Measurements from ENCODE around the gene BSN.

The BSN gene

DNA sequence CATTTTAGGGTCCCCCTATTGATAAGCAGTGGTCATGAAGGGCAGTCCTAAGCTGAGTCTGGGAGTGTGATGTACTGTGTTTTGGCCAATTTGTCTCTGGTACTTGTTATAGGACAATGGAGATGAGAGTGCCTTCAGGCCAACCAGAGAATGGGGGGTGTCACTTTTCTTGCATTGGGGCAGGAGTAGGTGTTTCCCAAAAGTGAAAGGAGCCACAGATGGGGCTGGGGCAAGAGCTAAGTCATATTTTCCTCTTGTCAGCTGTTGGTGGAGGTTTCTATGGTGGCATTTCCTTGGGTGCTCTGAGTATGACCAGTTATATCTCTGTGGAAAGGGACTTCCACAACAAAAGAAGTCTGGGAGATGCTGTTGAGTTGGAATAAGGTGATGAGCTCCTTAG is 24.7 kb upstream of the BSN start:
- Histone ChIP-seq H4K20me1 (ENCODE audit: insufficient read depth) (no peaks in the 10 kb centered on the region), H3K36me3 (ENCODE audit: insufficient read depth) (no peaks in the 10 kb centered on the region), H3K27ac (no peak overlapping the region), H2AFZ (ENCODE audit: low read depth) (no peak overlapping the region), H3K4me1 (ENCODE audit: low read depth, poor library complexity, severe bottlenecking) (no peaks in the 10 kb centered on the region), H3K4me2 (no peak overlapping the region), H3K27me3 (ENCODE audit: insufficient read depth, low read depth) (no peaks in the 10 kb centered on the region), H3K9ac (no peak overlapping the region), H3K4me3 (IDR thresholded peaks at IDR 0.05; ENCODE audit: insufficient read depth, low read depth, low read length) (no peak overlapping the region), H3K79me2 (ENCODE audit: insufficient read depth, low read depth) (no peaks in the 10 kb centered on the region)
- TF ChIP-seq, protein P1, sequence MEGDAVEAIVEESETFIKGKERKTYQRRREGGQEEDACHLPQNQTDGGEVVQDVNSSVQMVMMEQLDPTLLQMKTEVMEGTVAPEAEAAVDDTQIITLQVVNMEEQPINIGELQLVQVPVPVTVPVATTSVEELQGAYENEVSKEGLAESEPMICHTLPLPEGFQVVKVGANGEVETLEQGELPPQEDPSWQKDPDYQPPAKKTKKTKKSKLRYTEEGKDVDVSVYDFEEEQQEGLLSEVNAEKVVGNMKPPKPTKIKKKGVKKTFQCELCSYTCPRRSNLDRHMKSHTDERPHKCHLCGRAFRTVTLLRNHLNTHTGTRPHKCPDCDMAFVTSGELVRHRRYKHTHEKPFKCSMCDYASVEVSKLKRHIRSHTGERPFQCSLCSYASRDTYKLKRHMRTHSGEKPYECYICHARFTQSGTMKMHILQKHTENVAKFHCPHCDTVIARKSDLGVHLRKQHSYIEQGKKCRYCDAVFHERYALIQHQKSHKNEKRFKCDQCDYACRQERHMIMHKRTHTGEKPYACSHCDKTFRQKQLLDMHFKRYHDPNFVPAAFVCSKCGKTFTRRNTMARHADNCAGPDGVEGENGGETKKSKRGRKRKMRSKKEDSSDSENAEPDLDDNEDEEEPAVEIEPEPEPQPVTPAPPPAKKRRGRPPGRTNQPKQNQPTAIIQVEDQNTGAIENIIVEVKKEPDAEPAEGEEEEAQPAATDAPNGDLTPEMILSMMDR (conservative IDR thresholded peaks at IDR 0.05; ENCODE audit: low read depth, low read length), result no peak

DNA sequence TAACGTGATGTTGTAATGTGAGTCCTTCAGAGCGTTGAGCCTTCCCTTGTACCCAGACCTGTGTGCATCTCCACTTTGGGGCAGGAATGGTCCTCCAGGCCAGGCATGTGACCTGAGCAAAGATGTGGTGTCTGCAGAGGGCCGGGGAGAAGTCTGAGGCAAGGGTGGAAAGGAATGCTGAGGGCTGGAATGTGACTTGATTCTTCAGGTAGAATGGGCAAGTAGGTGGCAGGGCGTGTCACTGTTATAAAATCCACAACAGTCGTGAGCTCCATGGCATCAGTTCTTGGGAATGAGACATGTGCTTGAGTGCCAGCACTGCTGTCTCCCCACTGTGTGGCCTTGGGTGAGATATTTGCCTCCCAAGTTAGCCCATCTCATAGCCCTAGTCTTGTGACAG is 24.0 kb upstream of the BSN start:
- H3K79me2 ChIP-seq (ENCODE audit: insufficient read depth, low read depth), result no peaks in the 10 kb centered on the region
- no peak overlapping the region for H2AFZ ChIP-seq (ENCODE audit: low read depth)
- H3K4me2 ChIP-seq, result no peak overlapping the region
- no peak overlapping the region for H3K4me3 ChIP-seq (IDR thresholded peaks at IDR 0.05; ENCODE audit: insufficient read depth, low read depth, low read length)
- TF ChIP-seq, protein P1 (conservative IDR thresholded peaks at IDR 0.05; ENCODE audit: low read depth, low read length), result no peak
- no peak overlapping the region for H3K27ac ChIP-seq
- H3K4me1 ChIP-seq (ENCODE audit: low read depth, poor library complexity, severe bottlenecking), result no peaks in the 10 kb centered on the region
- H3K36me3 ChIP-seq (ENCODE audit: insufficient read depth), result no peaks in the 10 kb centered on the region
- no peaks in the 10 kb centered on the region for H3K27me3 ChIP-seq (ENCODE audit: insufficient read depth, low read depth)
- no peak overlapping the region for H3K9ac ChIP-seq
- H4K20me1 ChIP-seq (ENCODE audit: insufficient read depth), result no peaks in the 10 kb centered on the region

DNA sequence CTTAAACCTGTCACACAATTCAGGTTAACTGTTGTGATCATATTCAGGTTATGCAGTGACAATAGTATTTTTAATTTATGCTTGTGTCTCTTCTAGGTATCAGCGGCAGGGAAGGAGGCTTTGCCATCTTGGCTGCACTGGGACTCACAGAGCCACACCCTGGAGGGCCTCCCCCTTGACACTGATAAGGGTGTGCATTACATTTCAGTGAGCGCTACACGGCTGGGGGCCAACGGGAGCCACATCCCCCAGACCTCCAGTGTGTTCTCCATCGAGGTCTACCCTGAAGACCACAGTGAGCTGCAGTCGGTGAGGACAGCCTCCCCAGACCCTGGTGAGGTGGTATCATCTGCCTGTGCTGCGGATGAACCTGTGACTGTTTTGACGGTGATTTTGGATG is 23.6 kb upstream of the BSN start:
- Histone ChIP-seq H4K20me1 (ENCODE audit: insufficient read depth) (no peaks in the 10 kb centered on the region), H2AFZ (ENCODE audit: low read depth) (no peak overlapping the region), H3K4me1 (ENCODE audit: low read depth, poor library complexity, severe bottlenecking) (no peaks in the 10 kb centered on the region), H3K4me2 (no peak overlapping the region), H3K36me3 (ENCODE audit: insufficient read depth) (no peaks in the 10 kb centered on the region), H3K9ac (no peak overlapping the region), H3K4me3 (IDR thresholded peaks at IDR 0.05; ENCODE audit: insufficient read depth, low read depth, low read length) (no peak overlapping the region), H3K79me2 (ENCODE audit: insufficient read depth, low read depth) (no peaks in the 10 kb centered on the region), H3K27me3 (ENCODE audit: insufficient read depth, low read depth) (no peaks in the 10 kb centered on the region), H3K27ac (no peak overlapping the region)
- TF ChIP-seq, protein P1 (conservative IDR thresholded peaks at IDR 0.05; ENCODE audit: low read depth, low read length), result no peak

DNA sequence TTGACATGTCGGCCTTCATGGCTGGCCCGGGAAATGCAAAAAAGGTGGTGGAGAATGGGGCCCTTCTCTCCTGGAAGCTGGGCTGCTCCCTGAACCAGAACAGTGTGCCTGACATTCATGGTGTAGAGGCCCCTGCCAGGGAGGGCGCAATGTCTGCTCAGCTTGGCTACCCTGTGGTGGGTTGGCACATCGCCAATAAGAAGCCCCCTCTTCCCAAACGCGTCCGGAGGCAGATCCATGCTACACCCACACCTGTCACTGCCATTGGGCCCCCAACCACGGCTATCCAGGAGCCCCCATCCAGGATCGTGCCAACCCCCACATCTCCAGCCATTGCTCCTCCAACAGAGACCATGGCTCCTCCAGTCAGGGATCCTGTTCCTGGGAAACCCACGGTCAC is 23.1 kb upstream of the BSN start:
- no peaks in the 10 kb centered on the region for H3K79me2 ChIP-seq (ENCODE audit: insufficient read depth, low read depth)
- H2AFZ ChIP-seq (ENCODE audit: low read depth), result no peak overlapping the region
- H3K9ac ChIP-seq, result no peak overlapping the region
- H3K4me2 ChIP-seq, result no peak overlapping the region
- H3K27ac ChIP-seq, result no peak overlapping the region
- TF ChIP-seq, protein P1 (conservative IDR thresholded peaks at IDR 0.05; ENCODE audit: low read depth, low read length), result no peak
- H3K36me3 ChIP-seq (ENCODE audit: insufficient read depth), result no peaks in the 10 kb centered on the region
- no peaks in the 10 kb centered on the region for H3K4me1 ChIP-seq (ENCODE audit: low read depth, poor library complexity, severe bottlenecking)
- H3K4me3 ChIP-seq (IDR thresholded peaks at IDR 0.05; ENCODE audit: insufficient read depth, low read depth, low read length), result no peak overlapping the region
- no peaks in the 10 kb centered on the region for H3K27me3 ChIP-seq (ENCODE audit: insufficient read depth, low read depth)
- H4K20me1 ChIP-seq (ENCODE audit: insufficient read depth), result no peaks in the 10 kb centered on the region

DNA sequence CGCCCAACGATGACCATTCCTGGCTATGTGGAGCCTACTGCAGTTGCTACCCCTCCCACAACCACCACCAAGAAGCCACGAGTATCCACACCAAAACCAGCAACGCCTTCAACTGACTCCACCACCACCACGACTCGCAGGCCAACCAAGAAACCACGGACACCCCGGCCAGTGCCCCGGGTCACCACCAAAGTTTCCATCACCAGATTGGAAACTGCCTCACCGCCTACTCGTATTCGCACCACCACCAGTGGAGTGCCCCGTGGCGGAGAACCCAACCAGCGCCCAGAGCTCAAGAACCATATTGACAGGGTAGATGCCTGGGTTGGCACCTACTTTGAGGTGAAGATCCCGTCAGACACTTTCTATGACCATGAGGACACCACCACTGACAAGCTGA is 22.6 kb upstream of the BSN start:
- Histone ChIP-seq H3K4me1 (ENCODE audit: low read depth, poor library complexity, severe bottlenecking) (no peaks in the 10 kb centered on the region), H3K36me3 (ENCODE audit: insufficient read depth) (no peaks in the 10 kb centered on the region), H3K27me3 (ENCODE audit: insufficient read depth, low read depth) (no peaks in the 10 kb centered on the region), H3K79me2 (ENCODE audit: insufficient read depth, low read depth) (no peaks in the 10 kb centered on the region), H3K4me3 (IDR thresholded peaks at IDR 0.05; ENCODE audit: insufficient read depth, low read depth, low read length) (no peak overlapping the region), H3K4me2 (no peak overlapping the region), H2AFZ (ENCODE audit: low read depth) (no peak overlapping the region), H3K27ac (no peak overlapping the region), H3K9ac (no peak overlapping the region), H4K20me1 (ENCODE audit: insufficient read depth) (no peaks in the 10 kb centered on the region)
- TF ChIP-seq, protein P1 (conservative IDR thresholded peaks at IDR 0.05; ENCODE audit: low read depth, low read length), result no peak

Data from KMS-11 (cell line).